Activated B cell treated with CpG ODN at 0.5 μM for 24 hours (primary cell): ENCODE results near the gene SASH3. TPM values are rescaled to one million over a fixed set of nuclear protein-coding genes. Genes with fewer than 3 reads are reported as not detected.

Source experiments
- ATAC-seq: fragments of 200-7000 bp; cut with Tn5 transposase; one replicate; pipeline ENCODE4 v1.10.0; 2021; ENCODE audit warnings: low read depth, mild to moderate bottlenecking, moderate library complexity
- CTCF ChIA-PET: fragments of 350-600 bp; sonication (Branson Sonifier 250); formaldehyde crosslinking; loops from one replicate; lab custom pipeline; 2021; ENCODE audit warnings: antibody characterized with exemption; lab: Charles Lee
- POLR2A ChIA-PET: fragments of 350-600 bp; sonication (Branson Sonifier 250); formaldehyde crosslinking; loops from one replicate; lab custom pipeline; 2021; ENCODE audit warnings: antibody characterized with exemption; lab: Charles Lee
- DNase-seq: peaks from one replicate; pipeline ENCODE4 v3.0.0; 2022
- H3K27ac Mint-ChIP-seq: one replicate; pipeline ENCODE4 v1.8.0; 2020; ENCODE audit warnings: mixed read lengths
- H3K27me3 Mint-ChIP-seq: one replicate; pipeline ENCODE4 v1.8.0; 2021; ENCODE audit warnings: mixed read lengths
- H3K36me3 Mint-ChIP-seq: one replicate; pipeline ENCODE4 v1.8.0; 2021; ENCODE audit warnings: low read depth, mixed read lengths
- H3K4me1 Mint-ChIP-seq: one replicate; pipeline ENCODE4 v1.8.0; 2021; ENCODE audit warnings: mixed read lengths
- H3K4me3 Mint-ChIP-seq: one replicate; pipeline ENCODE4 v1.8.0; 2020; ENCODE audit warnings: mild to moderate bottlenecking, mixed read lengths
- H3K9me3 Mint-ChIP-seq: one replicate; pipeline ENCODE4 v1.8.0; 2020; ENCODE audit warnings: mixed read lengths
- CTCF ChIP-seq: fragments of 200-600 bp; IDR thresholded peaks from one replicate; pipeline ENCODE4 v1.8.0; 2022; ENCODE audit warnings: antibody characterized with exemption, mild to moderate bottlenecking
- intact Hi-C: fragments of 100-400 bp; cut with micrococcal nuclease; formaldehyde crosslinking; loops from one replicate; pipeline ENCODE4 v1.15.1; 2024
- total RNA-seq: library from RNA; stranded (reverse); gene quantifications from 2 replicates; pipeline ENCODE4 v1.2.3, GENCODE V29; 2022

SASH3 gene
- total RNA-seq, 1 donor from 2014 or later, result 209 TPM

GRCh38 chrX:129743821-129744220, 35.9 kb upstream of the SASH3 start:
- Mint-ChIP-seq H3K36me3 (no peaks in the 10 kb centered on the region), H3K27ac (no peak overlapping the region), H3K27me3 (no peaks in the 10 kb centered on the region), H3K9me3 (no peaks in the 10 kb centered on the region), H3K4me1 (peaks cover 11% of the 10 kb centered on the region), H3K4me3 (no peak overlapping the region)
- TF ChIP-seq CTCF, result no peak
- DNase-seq, result no peak
- intact Hi-C loops, result no loop called here
- CTCF ChIA-PET, result no interaction called here
- no peak for ATAC-seq
- POLR2A ChIA-PET, result no interaction called here

- Mint-ChIP-seq H3K27me3 (no peaks in the 10 kb centered on the region), H3K4me3 (no peak overlapping the region), H3K36me3 (no peaks in the 10 kb centered on the region), H3K4me1 (peaks cover 11% of the 10 kb centered on the region), H3K27ac (no peak overlapping the region), H3K9me3 (no peaks in the 10 kb centered on the region)
- ChIA-PET CTCF (no interaction called here), POLR2A (no interaction called here)
- intact Hi-C loops, result no loop called here
- ATAC-seq (no peak), DNase-seq (no peak)
- no peak for TF ChIP-seq CTCF
Observed at GRCh38 chrX:129744861-129745321, 34.9 kb upstream of the SASH3 start.

- intact Hi-C loops, result no loop called here
- H3K27me3 Mint-ChIP-seq, result no peaks in the 10 kb centered on the region
Observed at GRCh38 chrX:129746557-129747470, 32.9 kb upstream of the SASH3 start.

GRCh38 chrX:129747533-129747932, 32.2 kb upstream of the SASH3 start:
- intact Hi-C loops, result no loop called here
- Mint-ChIP-seq H3K4me1 (peaks cover 4% of the 10 kb centered on the region), H3K27ac (no peak overlapping the region), H3K36me3 (no peaks in the 10 kb centered on the region), H3K4me3 (no peak overlapping the region), H3K27me3 (no peaks in the 10 kb centered on the region), H3K9me3 (no peaks in the 10 kb centered on the region)
- DNase-seq (no peak), ATAC-seq (no peak)
- ChIA-PET CTCF (no interaction called here), POLR2A (no interaction called here)
- TF ChIP-seq CTCF, result no peak

More at GRCh38 chrX:129746557-129747470, 32.9 kb upstream of the SASH3 start:
- Mint-ChIP-seq H3K27ac (no peak overlapping the region), H3K9me3 (no peaks in the 10 kb centered on the region), H3K4me3 (no peak overlapping the region), H3K4me1 (peaks cover 7% of the 10 kb centered on the region), H3K36me3 (no peaks in the 10 kb centered on the region)
- POLR2A ChIA-PET, result interaction anchor here (0.5 to 1.3 kb wide), 2 partner anchors 26 to 27 kb away, joined by 3 read pairs; no protein-coding TSS in a partner anchor
- ATAC-seq (no peak), DNase-seq (no peak)
- no peak for TF ChIP-seq CTCF
- CTCF ChIA-PET, result no interaction called here

GRCh38 chrX:129748305-129748704, 31.4 kb upstream of the SASH3 start:
- Mint-ChIP-seq H3K4me1 (no peaks in the 10 kb centered on the region), H3K36me3 (no peaks in the 10 kb centered on the region), H3K9me3 (no peaks in the 10 kb centered on the region), H3K27me3 (no peaks in the 10 kb centered on the region), H3K4me3 (no peak overlapping the region), H3K27ac (no peak overlapping the region)
- ChIA-PET POLR2A (no interaction called here), CTCF (no interaction called here)
- DNase-seq (no peak), ATAC-seq (no peak)
- intact Hi-C loops, result no loop called here
- no peak for TF ChIP-seq CTCF
